ENCODE results near the gene RAD51D.

Gene RAD51D

DNA sequence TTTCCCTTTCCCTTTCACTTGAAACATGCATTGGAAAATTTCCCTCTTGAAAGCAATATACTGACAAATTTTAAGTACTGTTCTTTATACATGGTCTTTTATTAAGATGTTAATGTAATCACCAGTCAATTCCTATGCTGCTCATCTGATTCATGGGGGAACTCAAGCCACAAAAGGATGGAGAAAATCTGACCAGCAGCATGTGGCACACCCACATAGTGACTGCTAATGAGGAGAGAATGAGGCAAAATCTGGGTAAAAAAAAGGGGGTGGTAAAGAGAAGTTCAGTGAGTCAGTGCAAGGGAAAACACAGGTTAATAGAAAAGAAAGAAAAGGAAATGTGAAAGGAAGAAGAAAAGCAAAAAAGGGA is 67.4 kb downstream of the RAD51D start:
- no peaks in the 10 kb centered on the region for H3K9me3 ChIP-seq (ENCODE audit: control insufficient read depth, insufficient read depth, low read depth, low read length)
- ChIA-PET CTCF (no interaction called here), POLR2A (no interaction called here)
- no peak overlapping the region for H3K27ac ChIP-seq (ENCODE audit: extremely low read depth, low read depth, low read length)
- TF ChIP-seq ZFHX2 (tag by site-specific recombination; conservative IDR thresholded peaks at IDR 0.05) (peak; percentile 43; the same call in 1 of the 2 replicates), PRDM1 (tag by site-specific recombination; IDR thresholded peaks at IDR 0.05) (0 out of 2 replicates have a peak, but pooled peaks have one; percentile 22), ZBTB17 (tag by site-specific recombination; IDR thresholded peaks at IDR 0.05) (no peak), ZNF37A (tag by site-specific recombination; IDR thresholded peaks at IDR 0.05) (no peak)
- TF ChIP-seq, protein P1, sequence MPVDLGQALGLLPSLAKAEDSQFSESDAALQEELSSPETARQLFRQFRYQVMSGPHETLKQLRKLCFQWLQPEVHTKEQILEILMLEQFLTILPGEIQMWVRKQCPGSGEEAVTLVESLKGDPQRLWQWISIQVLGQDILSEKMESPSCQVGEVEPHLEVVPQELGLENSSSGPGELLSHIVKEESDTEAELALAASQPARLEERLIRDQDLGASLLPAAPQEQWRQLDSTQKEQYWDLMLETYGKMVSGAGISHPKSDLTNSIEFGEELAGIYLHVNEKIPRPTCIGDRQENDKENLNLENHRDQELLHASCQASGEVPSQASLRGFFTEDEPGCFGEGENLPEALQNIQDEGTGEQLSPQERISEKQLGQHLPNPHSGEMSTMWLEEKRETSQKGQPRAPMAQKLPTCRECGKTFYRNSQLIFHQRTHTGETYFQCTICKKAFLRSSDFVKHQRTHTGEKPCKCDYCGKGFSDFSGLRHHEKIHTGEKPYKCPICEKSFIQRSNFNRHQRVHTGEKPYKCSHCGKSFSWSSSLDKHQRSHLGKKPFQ (tag by site-specific recombination; IDR thresholded peaks at IDR 0.05): no peak
- no peak overlapping the region for H3K4me3 ChIP-seq (ENCODE audit: low read depth, low read length)
- H3K36me3 ChIP-seq (ENCODE audit: control insufficient read depth in 2 of 2, insufficient read depth in 1 of 2, low read length in 2 of 2): no peaks in the 10 kb centered on the region
- H3K4me1 ChIP-seq (ENCODE audit: control insufficient read depth, insufficient read depth, low read length): peaks cover 9% of the 10 kb centered on the region

DNA sequence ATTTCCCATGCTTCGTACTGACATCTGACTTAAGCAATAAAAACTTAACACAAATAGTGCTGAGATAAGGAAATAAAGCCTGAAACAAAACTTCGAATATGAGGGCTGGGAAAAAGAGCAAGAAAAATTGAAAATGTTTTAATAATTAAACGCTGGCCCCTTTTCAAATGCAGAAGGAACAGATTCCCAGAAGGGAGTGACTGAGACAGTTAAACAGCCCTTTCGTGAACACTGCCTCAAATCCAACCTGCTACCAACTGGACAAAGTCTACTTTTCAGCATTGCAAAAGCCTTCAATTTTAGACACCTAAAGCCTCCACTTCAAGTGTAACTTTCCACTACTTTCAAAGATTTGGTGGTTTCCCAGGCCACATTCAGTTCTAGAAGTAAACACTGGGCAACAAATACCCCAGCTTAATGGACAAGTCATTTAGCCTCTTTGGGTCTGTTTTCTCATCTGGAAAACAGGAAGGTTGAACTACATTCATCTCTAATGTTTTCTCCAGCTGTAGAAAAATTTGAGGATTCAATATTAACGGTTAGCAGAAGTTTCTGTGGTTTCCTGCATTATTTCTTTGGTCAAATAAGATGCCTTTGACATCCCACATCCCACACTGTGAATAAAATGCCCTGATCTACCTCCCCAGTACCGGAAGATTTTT is 68.0 kb downstream of the RAD51D start:
- H3K36me3 ChIP-seq (ENCODE audit: control insufficient read depth in 2 of 2, insufficient read depth in 1 of 2, low read length in 2 of 2): no peaks in the 10 kb centered on the region
- H3K4me3 ChIP-seq (ENCODE audit: low read depth, low read length): no peak overlapping the region
- peaks cover 12% of the 10 kb centered on the region for H3K4me1 ChIP-seq (ENCODE audit: control insufficient read depth, insufficient read depth, low read length)
- no peak overlapping the region for H3K27ac ChIP-seq (ENCODE audit: extremely low read depth, low read depth, low read length)
- ChIA-PET CTCF (interaction anchor here (0.6 to 0.9 kb wide), 2 partner anchors 8 to 68 kb away, joined by 3 read pairs; no protein-coding TSS in a partner anchor), POLR2A (no interaction called here)
- H3K9me3 ChIP-seq (ENCODE audit: control insufficient read depth, insufficient read depth, low read depth, low read length): no peaks in the 10 kb centered on the region
- TF ChIP-seq SCRT1 (tag by site-specific recombination; IDR thresholded peaks at IDR 0.05; ENCODE audit: borderline replicate concordance) (no peak), SCRT2 (tag by site-specific recombination; IDR thresholded peaks at IDR 0.05) (0 out of 2 replicates have a peak, but pooled peaks have one; percentile 2)

DNA sequence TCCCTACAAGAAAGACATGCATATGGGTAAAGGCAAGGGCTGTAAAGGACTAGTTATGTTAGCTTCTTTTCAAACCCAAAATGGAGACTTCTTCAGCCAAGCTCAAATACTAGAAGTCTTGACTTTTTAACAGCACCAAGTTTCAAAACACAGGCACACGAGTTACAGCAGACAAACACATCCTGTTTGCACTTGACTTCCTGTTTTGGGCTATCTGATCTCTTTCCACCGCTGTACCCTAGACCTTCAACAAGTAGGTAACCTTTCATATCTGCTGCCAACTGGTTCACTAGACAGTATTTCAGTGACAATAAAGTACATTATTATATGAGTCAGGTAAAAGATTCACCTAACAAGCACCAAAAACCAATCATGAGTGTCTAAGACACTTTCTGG is 68.5 kb downstream of the RAD51D start:
- Histone ChIP-seq H3K36me3 (ENCODE audit: control insufficient read depth in 2 of 2, insufficient read depth in 1 of 2, low read length in 2 of 2) (no peaks in the 10 kb centered on the region), H3K4me1 (ENCODE audit: control insufficient read depth, insufficient read depth, low read length) (peaks cover 17% of the 10 kb centered on the region), H3K4me3 (ENCODE audit: low read depth, low read length) (no peak overlapping the region), H3K27ac (ENCODE audit: extremely low read depth, low read depth, low read length) (no peak overlapping the region), H3K9me3 (ENCODE audit: control insufficient read depth, insufficient read depth, low read depth, low read length) (no peaks in the 10 kb centered on the region)
- CTCF ChIA-PET: interaction anchor here (0.6 to 0.9 kb wide), 2 partner anchors 9 to 69 kb away, joined by 3 read pairs; no protein-coding TSS in a partner anchor
- TF ChIP-seq ZNF433 (tag by site-specific recombination; IDR thresholded peaks at IDR 0.05; ENCODE audit: low read depth) (no peak), ZNF529 (tag by site-specific recombination; IDR thresholded peaks at IDR 0.05; ENCODE audit: insufficient replicate concordance) (no peak), ZNF747 (tag by site-specific recombination; IDR thresholded peaks at IDR 0.05) (no peak), SP3 (tag by site-specific recombination; IDR thresholded peaks at IDR 0.05) (no peak), ZNF670 (tag by site-specific recombination; IDR thresholded peaks at IDR 0.05; ENCODE audit: low read depth) (no peak), SCRT2 (tag by site-specific recombination; IDR thresholded peaks at IDR 0.05) (peak; percentile 50; the same call in 1 of the 2 replicates)
- TF ChIP-seq, protein P2, sequence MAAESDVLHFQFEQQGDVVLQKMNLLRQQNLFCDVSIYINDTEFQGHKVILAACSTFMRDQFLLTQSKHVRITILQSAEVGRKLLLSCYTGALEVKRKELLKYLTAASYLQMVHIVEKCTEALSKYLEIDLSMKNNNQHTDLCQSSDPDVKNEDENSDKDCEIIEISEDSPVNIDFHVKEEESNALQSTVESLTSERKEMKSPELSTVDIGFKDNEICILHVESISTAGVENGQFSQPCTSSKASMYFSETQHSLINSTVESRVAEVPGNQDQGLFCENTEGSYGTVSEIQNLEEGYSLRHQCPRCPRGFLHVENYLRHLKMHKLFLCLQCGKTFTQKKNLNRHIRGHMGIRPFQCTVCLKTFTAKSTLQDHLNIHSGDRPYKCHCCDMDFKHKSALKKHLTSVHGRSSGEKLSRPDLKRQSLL (tag by site-specific recombination; IDR thresholded peaks at IDR 0.05): no peak
- POLR2A ChIA-PET: no interaction called here

DNA sequence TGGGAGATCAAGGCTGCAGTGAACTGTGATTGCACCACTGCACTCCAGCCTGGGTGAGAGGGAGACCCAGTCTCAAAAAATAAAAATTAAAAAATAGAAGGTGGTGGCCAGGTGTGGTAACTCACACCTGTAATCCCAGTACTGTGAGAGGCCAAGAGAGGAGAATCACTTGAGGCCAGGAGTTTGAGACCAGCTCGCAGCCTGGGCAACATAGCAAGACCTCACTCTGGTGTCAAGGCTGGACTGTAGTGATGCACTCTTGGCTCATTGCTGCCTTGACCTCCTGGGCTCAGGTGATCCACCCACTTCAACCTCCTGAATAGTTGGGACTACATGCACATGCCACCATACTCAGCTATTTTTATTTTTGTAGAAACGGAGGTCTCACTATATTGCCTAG is 69.5 kb downstream of the RAD51D start:
- Histone ChIP-seq H3K27ac (ENCODE audit: extremely low read depth, low read depth, low read length) (no peak overlapping the region), H3K4me3 (ENCODE audit: low read depth, low read length) (no peak overlapping the region), H3K4me1 (ENCODE audit: control insufficient read depth, insufficient read depth, low read length) (peaks cover 18% of the 10 kb centered on the region), H3K9me3 (ENCODE audit: control insufficient read depth, insufficient read depth, low read depth, low read length) (no peaks in the 10 kb centered on the region), H3K36me3 (ENCODE audit: control insufficient read depth in 2 of 2, insufficient read depth in 1 of 2, low read length in 2 of 2) (no peaks in the 10 kb centered on the region)
- CTCF ChIA-PET: interaction anchor here (1.1 kb wide), 1 partner anchor 13 kb away, joined by 3 read pairs; the partner anchor contains the start of gene RFFL
- POLR2A ChIA-PET: no interaction called here
- TF ChIP-seq, protein P3, sequence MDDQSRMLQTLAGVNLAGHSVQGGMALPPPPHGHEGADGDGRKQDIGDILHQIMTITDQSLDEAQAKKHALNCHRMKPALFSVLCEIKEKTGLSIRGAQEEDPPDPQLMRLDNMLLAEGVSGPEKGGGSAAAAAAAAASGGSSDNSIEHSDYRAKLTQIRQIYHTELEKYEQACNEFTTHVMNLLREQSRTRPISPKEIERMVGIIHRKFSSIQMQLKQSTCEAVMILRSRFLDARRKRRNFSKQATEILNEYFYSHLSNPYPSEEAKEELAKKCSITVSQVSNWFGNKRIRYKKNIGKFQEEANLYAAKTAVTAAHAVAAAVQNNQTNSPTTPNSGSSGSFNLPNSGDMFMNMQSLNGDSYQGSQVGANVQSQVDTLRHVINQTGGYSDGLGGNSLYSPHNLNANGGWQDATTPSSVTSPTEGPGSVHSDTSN (CRISPR knock-in tag; IDR thresholded peaks at IDR 0.05): no peak
- no peak for TF ChIP-seq ZNF391 (tag by site-specific recombination; IDR thresholded peaks at IDR 0.05; ENCODE audit: borderline replicate concordance, low read depth)
- no peak for TF ChIP-seq ZNF274 (IDR thresholded peaks at IDR 0.05; ENCODE audit: low read length)
- TF ChIP-seq ZNF274 (tag by site-specific recombination; IDR thresholded peaks at IDR 0.05; ENCODE audit: borderline replicate concordance): no peak
- TF ChIP-seq, protein P4, sequence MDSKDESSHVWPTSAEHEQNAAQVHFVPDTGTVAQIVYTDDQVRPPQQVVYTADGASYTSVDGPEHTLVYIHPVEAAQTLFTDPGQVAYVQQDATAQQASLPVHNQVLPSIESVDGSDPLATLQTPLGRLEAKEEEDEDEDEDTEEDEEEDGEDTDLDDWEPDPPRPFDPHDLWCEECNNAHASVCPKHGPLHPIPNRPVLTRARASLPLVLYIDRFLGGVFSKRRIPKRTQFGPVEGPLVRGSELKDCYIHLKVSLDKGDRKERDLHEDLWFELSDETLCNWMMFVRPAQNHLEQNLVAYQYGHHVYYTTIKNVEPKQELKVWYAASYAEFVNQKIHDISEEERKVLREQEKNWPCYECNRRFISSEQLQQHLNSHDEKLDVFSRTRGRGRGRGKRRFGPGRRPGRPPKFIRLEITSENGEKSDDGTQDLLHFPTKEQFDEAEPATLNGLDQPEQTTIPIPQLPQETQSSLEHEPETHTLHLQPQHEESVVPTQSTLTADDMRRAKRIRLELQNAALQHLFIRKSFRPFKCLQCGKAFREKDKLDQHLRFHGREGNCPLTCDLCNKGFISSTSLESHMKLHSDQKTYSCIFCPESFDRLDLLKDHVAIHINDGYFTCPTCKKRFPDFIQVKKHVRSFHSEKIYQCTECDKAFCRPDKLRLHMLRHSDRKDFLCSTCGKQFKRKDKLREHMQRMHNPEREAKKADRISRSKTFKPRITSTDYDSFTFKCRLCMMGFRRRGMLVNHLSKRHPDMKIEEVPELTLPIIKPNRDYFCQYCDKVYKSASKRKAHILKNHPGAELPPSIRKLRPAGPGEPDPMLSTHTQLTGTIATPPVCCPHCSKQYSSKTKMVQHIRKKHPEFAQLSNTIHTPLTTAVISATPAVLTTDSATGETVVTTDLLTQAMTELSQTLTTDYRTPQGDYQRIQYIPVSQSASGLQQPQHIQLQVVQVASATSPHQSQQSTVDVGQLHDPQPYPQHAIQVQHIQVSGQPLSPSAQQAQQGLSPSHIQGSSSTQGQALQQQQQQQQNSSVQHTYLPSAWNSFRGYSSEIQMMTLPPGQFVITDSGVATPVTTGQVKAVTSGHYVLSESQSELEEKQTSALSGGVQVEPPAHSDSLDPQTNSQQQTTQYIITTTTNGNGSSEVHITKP (tag by site-specific recombination; IDR thresholded peaks at IDR 0.05): no peak
- TF ChIP-seq ZNF514 (tag by site-specific recombination; IDR thresholded peaks at IDR 0.05): no peak
- TF ChIP-seq ZSCAN16 (tag by site-specific recombination; IDR thresholded peaks at IDR 0.05): no peak
- TF ChIP-seq ZNF707 (tag by site-specific recombination; IDR thresholded peaks at IDR 0.05): no peak
